Inflammatory macrophage treated with lipopolysaccharide for 4 hours (primary cell): Measurements from ENCODE around the gene FAM124A.
A peak's percentile ranks its signal among the peaks of the same experiment; 100 is the strongest.

Source experiments
- DNase-seq: peaks from one replicate; pipeline ENCODE4 v3.0.0-alpha.2; 2020

FAM124A gene

DNA sequence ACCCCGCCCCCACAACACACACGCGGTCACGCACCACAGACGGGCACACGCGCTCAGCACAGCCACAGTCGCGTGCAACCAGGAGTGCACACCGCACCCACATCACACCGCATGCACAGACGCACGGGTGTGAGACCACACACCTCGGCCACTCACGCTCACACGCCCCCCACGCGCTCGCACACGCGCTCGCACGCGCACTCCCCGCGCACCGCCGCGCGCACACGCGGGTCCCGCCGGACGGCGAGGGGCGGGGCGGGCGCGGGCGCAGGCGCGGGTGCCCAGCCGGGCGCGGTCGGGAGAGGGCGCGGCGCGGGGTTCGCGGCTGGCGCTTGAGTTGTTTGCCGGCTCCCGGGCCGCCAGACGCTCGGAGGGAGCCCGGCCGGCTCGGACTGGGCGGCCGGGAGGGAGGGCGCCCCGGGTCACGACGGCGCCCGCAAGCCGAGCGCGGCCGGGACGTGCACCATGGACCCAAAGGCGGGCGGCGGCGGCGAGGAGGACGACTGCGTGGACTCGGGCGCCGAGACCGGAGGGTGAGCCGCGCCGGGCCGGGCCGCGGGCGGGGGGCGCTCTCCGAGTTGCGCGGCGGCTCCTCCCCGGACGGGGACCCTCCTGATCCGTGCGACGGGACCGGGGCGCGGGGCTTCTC lies at the start of gene FAM124A:
FAM124A (plus strand) TSS at position 362 of the 649 bp plus-strand sequence; CDS start at position 466, 104 bp downstream.
- peak; percentile 65 for DNase-seq

DNA sequence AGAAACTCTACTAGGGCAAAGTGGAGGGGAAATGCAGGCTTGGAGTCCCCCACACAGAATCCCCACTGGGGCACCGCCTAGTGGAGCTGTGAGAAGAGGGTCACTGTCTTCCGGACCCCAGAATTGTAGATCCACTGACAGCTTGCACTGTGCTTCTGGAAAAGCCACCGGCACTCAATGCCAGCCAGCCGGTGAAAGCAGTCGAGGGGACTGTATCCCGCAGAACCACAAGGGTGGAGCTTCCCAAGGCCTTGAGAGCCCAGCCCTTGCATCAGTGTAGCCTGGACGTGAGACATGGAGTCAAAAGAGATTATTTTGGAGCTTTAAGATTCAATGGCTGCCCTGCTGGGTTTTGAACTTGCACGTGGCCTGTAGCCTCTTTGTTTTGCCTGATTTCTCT lies 47.2 kb upstream of the FAM124A start:
- no peak for DNase-seq

- no peak for DNase-seq
These were observed 46.6 kb upstream of the FAM124A start for GRCh38 chr13:51175639-51176038.

DNA sequence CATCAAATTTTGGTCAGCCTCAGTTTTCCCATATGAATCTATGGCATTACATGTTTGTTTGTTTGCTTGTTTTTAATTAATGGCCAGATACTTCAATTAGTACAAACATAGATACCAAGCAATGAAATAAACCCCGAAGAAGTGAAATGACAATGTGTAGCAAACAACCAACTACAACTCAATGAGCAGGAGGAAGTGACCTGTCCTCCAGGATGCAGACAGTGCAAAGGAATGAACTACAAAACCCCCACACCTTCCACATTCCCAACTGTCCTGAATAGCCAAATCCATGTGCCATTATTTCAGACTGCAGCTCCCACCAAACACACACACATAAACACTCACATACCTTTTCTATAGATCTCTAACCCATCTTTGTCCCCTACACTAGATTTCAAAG lies 45.0 kb upstream of the FAM124A start:
- no peak for DNase-seq

GRCh38 chr13:51178456-51179074 lies 43.6 kb upstream of the FAM124A start:
- no peak for DNase-seq

DNA sequence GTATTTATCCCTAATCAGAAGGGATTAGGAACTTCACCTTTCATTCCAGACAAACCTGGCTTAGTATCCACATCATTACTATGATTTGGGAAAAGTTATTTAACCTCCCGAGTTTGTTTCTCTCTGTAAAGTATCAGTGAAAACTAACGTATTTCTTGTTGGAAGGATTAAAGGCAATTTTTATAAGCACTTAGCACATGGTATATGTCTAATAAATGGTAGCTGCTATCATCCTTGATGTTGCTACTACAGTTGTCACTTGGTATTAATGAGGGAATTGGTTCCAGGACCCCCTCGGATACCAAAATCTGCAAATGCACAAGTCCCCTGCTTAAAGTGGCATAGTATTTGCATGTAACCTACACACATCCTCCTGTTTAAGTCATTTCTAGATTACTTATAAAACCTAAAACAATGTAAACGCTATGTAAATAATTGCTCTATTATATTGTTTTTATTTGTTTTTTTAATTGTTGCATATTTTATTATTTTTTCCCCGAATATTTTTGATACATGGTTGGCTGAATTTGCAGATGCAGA lies 42.7 kb upstream of the FAM124A start:
- DNase-seq, result no peak

GRCh38 chr13:51180853-51181511 lies 41.2 kb upstream of the FAM124A start:
- DNase-seq, result no peak

DNA sequence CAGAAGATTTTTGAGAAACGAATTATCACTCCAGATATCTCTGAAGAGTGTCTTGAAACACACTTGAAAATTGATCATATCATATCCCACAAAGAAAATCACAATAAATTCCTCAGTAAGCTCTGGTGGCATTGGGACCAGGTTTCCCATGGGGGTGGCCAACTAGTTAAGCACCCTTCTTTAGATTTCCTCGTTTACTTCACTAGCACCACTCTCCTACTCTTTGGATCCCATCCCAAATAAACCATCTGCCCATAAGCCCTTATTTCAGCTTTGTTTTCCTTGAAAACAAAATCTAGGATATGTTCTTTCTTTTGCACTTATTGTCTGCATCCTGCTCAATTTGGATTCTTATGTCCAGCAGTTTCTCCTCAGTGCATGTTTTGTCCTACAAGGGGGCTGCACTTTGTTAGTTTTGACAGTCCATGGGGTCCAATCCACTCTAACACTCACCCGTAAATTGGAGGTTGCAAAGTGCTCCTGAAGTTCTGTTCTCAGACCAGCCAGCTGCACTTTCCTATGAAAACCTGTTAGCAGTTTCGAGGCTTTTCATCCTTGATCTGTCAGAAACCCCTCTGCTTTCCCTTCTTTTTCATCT lies 40.3 kb upstream of the FAM124A start:
- DNase-seq, result no peak

- DNase-seq, result peak; percentile 29
These were observed 30.5 kb upstream of the FAM124A start for GRCh38 chr13:51191743-51192142.

- DNase-seq, result peak; percentile 71
These were observed 29.9 kb upstream of the FAM124A start for GRCh38 chr13:51192348-51192747.

DNA sequence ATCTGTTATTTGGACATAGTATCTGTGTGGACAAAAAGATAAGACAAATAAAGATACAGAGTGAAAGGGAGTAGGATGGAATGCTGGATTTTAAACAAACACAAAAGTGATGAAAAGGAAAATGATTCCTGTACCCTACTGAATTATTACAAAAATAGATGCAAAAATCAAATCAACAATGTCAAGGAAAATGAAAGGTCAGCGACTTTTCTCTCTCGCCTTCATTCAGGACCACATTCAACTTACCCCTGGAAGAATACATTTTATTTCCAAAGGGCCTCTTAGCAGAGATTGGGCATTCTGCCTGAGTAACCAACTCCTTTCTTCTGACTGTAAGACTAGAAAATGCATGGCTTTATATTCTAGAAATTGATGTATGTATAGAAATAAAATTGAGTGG lies 28.8 kb upstream of the FAM124A start:
- DNase-seq, result no peak

DNA sequence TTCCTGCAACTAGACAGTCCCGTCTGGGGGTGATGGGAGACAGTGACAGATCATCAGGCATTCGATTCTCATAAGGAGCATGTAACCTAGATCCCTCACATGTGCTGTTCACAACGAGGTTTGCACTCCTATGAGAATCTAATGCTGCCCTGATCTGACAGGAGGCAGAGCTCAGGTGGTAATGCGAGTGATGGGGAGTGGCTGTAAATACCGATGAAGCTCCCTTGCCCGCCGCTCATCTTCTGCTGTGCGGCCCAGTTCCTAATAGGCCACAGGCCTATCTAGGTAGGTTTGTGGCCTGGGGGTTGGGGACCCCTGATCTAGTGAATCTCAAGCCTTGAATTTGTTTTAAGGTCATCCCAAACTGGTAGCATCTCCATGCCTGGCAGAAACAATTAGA lies 27.3 kb upstream of the FAM124A start:
- DNase-seq, result no peak

DNA sequence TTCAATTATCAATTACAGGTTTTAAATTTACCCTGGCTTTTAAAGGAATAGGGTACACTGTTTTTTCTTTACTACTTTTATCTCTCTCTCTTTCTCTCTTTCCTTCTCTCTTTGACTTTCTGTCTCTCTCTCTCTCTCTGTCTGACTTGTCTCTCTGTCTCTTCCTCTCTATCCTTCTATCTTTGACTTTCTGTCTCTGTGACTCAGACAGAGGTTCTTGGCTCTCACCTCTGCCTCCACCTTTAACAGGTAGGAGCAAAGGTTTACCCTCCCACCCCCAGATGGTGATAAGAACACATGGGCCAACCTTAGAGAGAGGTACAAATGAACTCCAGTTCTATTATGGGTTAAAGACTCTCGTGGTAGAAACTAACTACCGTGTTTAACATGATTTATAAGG lies 20.3 kb upstream of the FAM124A start:
- no peak for DNase-seq

- DNase-seq, result no peak
These were observed 19.6 kb upstream of the FAM124A start for GRCh38 chr13:51202477-51203046.

DNA sequence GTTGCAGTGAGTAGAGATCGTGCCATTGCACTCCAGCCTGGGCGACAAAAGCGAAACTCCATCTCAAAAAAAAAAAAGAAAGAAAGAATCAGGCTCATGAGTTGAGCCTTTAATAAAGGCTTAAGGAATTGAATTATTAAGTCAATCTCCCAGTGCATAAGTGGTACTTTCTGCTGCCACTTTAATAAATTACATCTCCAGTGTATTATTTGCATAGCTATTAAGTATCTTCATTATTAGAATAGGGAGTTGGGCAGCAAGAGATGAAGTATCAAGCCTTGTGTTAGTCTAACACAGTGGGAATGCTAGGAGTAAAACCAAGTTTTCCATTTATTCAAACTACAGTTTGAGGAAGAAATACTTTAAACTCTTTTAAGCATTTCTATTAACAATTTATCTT lies 15.6 kb upstream of the FAM124A start:
- DNase-seq, result no peak

GRCh38 chr13:51207881-51208280 lies 14.3 kb upstream of the FAM124A start:
- no peak for DNase-seq

DNA sequence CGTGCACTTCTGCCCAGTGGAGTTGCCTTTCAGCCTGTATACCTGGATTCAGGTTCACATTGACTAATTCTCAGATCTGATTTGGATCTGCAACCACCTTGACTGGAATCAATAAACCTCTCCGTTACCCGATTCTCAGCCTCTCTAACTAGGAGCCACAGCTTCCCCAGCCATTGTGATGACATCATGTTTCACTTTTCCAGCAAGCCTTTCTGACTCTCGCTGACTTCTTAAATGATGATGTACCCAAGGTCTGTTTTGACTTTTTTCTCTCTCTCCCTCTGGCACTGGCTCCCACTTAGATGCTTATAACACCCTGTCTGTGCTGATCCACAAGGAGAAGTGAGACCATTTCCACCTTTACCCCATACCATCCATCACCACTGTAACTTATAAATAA lies 13.5 kb upstream of the FAM124A start:
- DNase-seq, result no peak

- DNase-seq, result no peak
These were observed 10.3 kb upstream of the FAM124A start for GRCh38 chr13:51211910-51212309.

DNA sequence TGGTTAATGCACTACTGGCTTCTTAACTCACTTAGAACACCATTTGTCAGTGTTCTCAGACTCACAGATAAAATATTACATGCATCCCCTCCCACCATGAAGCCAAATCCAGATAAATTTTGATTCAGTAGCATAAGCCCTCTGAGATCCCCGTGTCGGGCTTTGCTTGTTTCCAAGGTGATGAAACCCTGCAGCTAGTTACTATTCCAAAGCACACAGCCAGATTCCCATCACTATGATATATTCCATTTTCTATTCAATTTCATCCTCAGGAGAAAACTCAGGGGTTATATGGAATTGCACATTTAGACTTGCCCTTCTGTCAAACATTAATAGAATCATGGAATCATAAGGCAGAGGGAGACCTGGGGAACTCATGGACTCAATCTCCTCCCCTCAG lies 9.4 kb upstream of the FAM124A start:
- DNase-seq, result no peak

- DNase-seq, result no peak
These were observed 8.9 kb upstream of the FAM124A start for GRCh38 chr13:51213173-51213728.

GRCh38 chr13:51218626-51219025 lies 3.6 kb upstream of the FAM124A start:
- no peak for DNase-seq

DNA sequence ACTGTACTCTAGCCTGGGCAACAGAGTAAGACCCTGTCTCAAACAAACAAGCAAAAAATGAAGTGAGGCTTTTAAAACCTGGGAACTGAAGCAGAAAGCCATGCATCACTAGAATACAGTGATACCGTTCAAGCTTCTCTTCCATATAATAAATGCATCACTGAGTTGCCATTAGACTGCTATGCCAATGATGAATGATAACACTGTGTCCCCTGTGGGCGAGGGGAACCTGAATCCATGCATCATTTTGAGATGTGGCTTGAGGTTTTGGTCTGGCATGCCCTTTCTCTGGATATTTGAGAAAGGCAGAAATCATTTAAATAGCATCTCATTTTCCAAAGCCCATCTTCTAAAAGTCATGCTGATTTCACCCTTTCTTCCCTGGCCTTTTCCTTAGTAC lies 1.5 kb upstream of the FAM124A start:
- no peak for DNase-seq

DNA sequence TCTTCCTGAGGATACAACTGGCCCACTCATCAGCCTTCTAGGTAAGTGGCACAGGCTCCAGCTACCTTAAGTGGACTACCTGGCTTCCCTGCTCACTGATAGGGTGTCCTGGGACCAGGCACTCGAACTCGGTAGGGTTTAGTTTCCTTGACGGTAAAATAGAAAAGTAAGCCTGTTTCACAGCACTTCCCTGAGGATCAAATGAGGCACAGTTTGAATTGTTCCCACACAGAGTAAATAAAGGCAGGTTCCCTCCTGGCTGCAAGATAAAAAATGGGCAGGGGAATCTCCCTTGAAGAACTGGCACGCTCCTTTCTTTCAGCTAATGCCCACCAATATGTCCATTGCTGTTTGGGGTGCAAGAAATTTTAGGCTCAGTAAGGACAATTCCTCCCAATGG lies 1.1 kb upstream of the FAM124A start:
- DNase-seq, result no peak
